HuH-7.5 (cell line): Measurements from ENCODE around the gene DPH3.
"Not testable (repeated sequence)": the region's sequence is repeated elsewhere in the genome, so short reads cannot be mapped to it uniquely, and the experiment has no call there.

Experiments used
- DNase-seq: peaks from one replicate; pipeline ENCODE4 v3.0.0; 2011; ENCODE audit warnings: low spot score

DPH3 gene

GRCh38 chr3:16264708-16265454 is at the start of gene DPH3, which contains the start of gene OXNAD1:
Gene DPH3 (minus strand): TSS chr3:16264943. CDS start chr3:16264876, 67 bp downstream.
Gene OXNAD1 (plus strand): TSS chr3:16265212. CDS start chr3:16270953, 5,741 bp downstream.
- DNase-seq: peak; percentile 93

- no peak for DNase-seq
Measured at GRCh38 chr3:16313886-16314645, 49.3 kb upstream of the DPH3 start.

GRCh38 chr3:16311960-16312451 is 47.3 kb upstream of the DPH3 start:
- no peak for DNase-seq

GRCh38 chr3:16310486-16310885 is 45.7 kb upstream of the DPH3 start:
- not testable (repeated sequence) for DNase-seq

- no peak for DNase-seq
Measured at GRCh38 chr3:16309558-16309957, 44.8 kb upstream of the DPH3 start.

GRCh38 chr3:16308727-16309126 is 44.0 kb upstream of the DPH3 start:
- DNase-seq: no peak

- no peak for DNase-seq
Measured at GRCh38 chr3:16307832-16308531, 43.2 kb upstream of the DPH3 start.

GRCh38 chr3:16305111-16305541 is 40.4 kb upstream of the DPH3 start:
- no peak for DNase-seq

GRCh38 chr3:16304061-16305010 is 39.6 kb upstream of the DPH3 start:
- DNase-seq: no peak

- no peak for DNase-seq
Measured at GRCh38 chr3:16303037-16303575, 38.4 kb upstream of the DPH3 start.

- DNase-seq: no peak
Measured at GRCh38 chr3:16302082-16302631, 37.4 kb upstream of the DPH3 start.

- no peak for DNase-seq
Measured at GRCh38 chr3:16301507-16301906, 36.8 kb upstream of the DPH3 start.

GRCh38 chr3:16300881-16301359 is 36.2 kb upstream of the DPH3 start:
- DNase-seq: no peak

GRCh38 chr3:16300307-16300706 is 35.6 kb upstream of the DPH3 start:
- no peak for DNase-seq

GRCh38 chr3:16299746-16300145 is 35.0 kb upstream of the DPH3 start:
- DNase-seq: no peak

GRCh38 chr3:16298891-16299290 is 34.1 kb upstream of the DPH3 start:
- DNase-seq: no peak

GRCh38 chr3:16297997-16298885 is 33.5 kb upstream of the DPH3 start:
- no peak for DNase-seq

GRCh38 chr3:16295298-16295890 is 30.7 kb upstream of the DPH3 start:
- no peak for DNase-seq

- DNase-seq: no peak
Measured at GRCh38 chr3:16294844-16295243, 30.1 kb upstream of the DPH3 start.
